Measurements from ENCODE around the gene REXO5. TPM values are rescaled to one million over a fixed set of nuclear protein-coding genes. Genes with fewer than 3 reads are reported as not detected.

REXO5 gene
- total and polyA plus RNA-seq, 10 of the 15 experiments (the other 5 are each of a cell fraction or from before 2014, with no cell fraction given): 3.8 to 15.5 (median 10.1) TPM

- no peak for TF ChIP-seq PAX5 (IDR thresholded peaks at IDR 0.05; ENCODE audit: borderline replicate concordance, low read depth, low read length)
- no peak for TF ChIP-seq IRF5 (IDR thresholded peaks at IDR 0.05; ENCODE audit: borderline replicate concordance)
- no peak for TF ChIP-seq TARDBP (IDR thresholded peaks at IDR 0.05; ENCODE audit: borderline replicate concordance)
- no peak for TF ChIP-seq HCFC1 (IDR thresholded peaks at IDR 0.05; ENCODE audit: low read length)
- TF ChIP-seq NRF1 (conservative IDR thresholded peaks at IDR 0.05; ENCODE audit: low read depth, low read length): no peak
Measured at GRCh38 chr16:20768818-20769217, 37.5 kb upstream of the REXO5 start (continued).

- Histone ChIP-seq H3K36me3 (ENCODE audit: control insufficient read depth in 2 of 2, insufficient read depth in 2 of 2, low read length in 1 of 2) (no peaks in the 10 kb centered on the region), H3K79me2 (ENCODE audit: control insufficient read depth, insufficient read depth, low read length) (no peaks in the 10 kb centered on the region), H3K27ac (ENCODE audit: control insufficient read depth, insufficient read depth) (no peak overlapping the region), H3K9me3 (replicated peaks; ENCODE audit: control insufficient read depth, insufficient read depth, low read length) (no peaks in the 10 kb centered on the region), H4K20me1 (ENCODE audit: control insufficient read depth, insufficient read depth) (no peaks in the 10 kb centered on the region), H3K4me1 (ENCODE audit: control insufficient read depth, insufficient read depth, low read length) (no peaks in the 10 kb centered on the region), H3K9ac (ENCODE audit: control insufficient read depth, insufficient read depth, low read length) (no peak overlapping the region), H2AFZ (ENCODE audit: control insufficient read depth, low read depth, low read length) (no peak overlapping the region), H3K4me2 (ENCODE audit: control insufficient read depth, insufficient read depth) (no peak overlapping the region), H3K27me3 (replicated peaks in 1 of 2; ENCODE audit: control insufficient read depth in 2 of 2, insufficient read depth in 2 of 2, low read length in 1 of 2) (no peaks in the 10 kb centered on the region), H3K4me3 (no peak overlapping the region)
- TF ChIP-seq RFX5 (IDR thresholded peaks at IDR 0.05; ENCODE audit: low read depth, low read length) (no peak), JUNB (IDR thresholded peaks at IDR 0.05) (no peak)
- SMC1A ChIA-PET (ENCODE audit: uncharacterized antibody, unreplicated experiment): interaction anchor here (0.7 to 1.9 kb wide), 5 partner anchors 9 to 33 kb away, joined by 3 to 4 read pairs (median 4); partner anchors contain the start of genes ERI2 and REXO5
- in situ Hi-C loops (cut with MboI): no loop called here
- POLR2A ChIA-PET: interaction anchor here (0.6 kb wide), 2 partner anchors 11 kb away, joined by 3 to 5 read pairs; no protein-coding TSS in a partner anchor
- no TSS peak for BruUV-seq (replicated peaks)
- intact Hi-C loops (cut with micrococcal nuclease; ENCODE audit: unreplicated experiment): no loop called here
- CTCF ChIA-PET: interaction anchor here (0.6 to 5.3 kb wide), 15 partner anchors 9 to 1894 kb away, joined by 3 to 44 read pairs (median 3); partner anchors contain the start of genes ACSM3 and THUMPD1
- no peak for ATAC-seq
- RAD21 ChIA-PET (ENCODE audit: unreplicated experiment): interaction anchor here (0.6 to 0.8 kb wide), 3 partner anchors 74 to 301 kb away, joined by 3 to 4 read pairs (median 3); partner anchors contain the start of gene LYRM1
- WGBS (ENCODE audit: insufficient coverage, insufficient replicate concordance, low lambda C conversion rate, missing lambda C conversion rate): 72% methylated on average over 3 of the region's 3 CpGs
- DNase-seq (ENCODE audit: low read depth, low spot score): no peak
- FAIRE-seq: no peak
Measured at GRCh38 chr16:20773679-20774078, 32.6 kb upstream of the REXO5 start.
